WTC11 (cell line): Measurements from ENCODE around the gene DRP2.

Experiments used
- IRF2 ChIP-seq: sonication (generic); formaldehyde crosslinking; IDR thresholded peaks from 2 replicates; pipeline ENCODE4 v1.8.0; 2022; ENCODE audit warnings: low read depth, missing genetic modification reagents, borderline replicate concordance
- NR3C1 ChIP-seq: sonication (generic); formaldehyde crosslinking; conservative IDR thresholded peaks from 2 replicates; pipeline ENCODE4 v1.8.1; 2023; ENCODE audit warnings: low read depth, mild to moderate bottlenecking, missing genetic modification reagents
- TF ChIP-seq, protein P1 (sequence below): fragments of 200-600 bp; IDR thresholded peaks from 2 replicates; pipeline ENCODE4 v1.8.0; 2022; ENCODE audit warnings: antibody characterized with exemption
- TF ChIP-seq, protein P2 (sequence below): sonication (generic); formaldehyde crosslinking; IDR thresholded peaks from 2 replicates; pipeline ENCODE4 v1.8.0; 2022; ENCODE audit warnings: mild to moderate bottlenecking, missing genetic modification reagents

DNA sequence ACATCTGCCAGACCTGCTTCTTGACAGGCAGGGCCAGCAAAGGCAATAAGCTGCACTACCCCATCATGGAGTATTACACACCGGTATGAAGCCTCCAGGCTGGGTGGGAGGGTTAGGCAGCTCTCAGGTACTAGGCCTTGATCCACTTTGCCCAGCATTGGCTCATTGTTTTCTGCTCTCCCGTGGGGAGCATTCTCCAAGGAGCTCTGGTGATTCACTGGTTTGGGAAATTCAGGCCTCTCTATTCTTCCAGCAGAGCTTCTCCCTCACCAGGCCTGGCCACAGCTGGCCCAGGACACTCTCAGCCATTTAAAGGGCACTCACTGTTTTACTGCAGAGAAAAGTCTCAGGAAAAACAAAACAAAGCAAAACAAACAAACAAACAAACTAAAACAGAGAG lies 33.0 kb downstream of the DRP2 start:
- TF ChIP-seq NR3C1 (CRISPR knock-in tag), result no peak
- TF ChIP-seq, protein P1, sequence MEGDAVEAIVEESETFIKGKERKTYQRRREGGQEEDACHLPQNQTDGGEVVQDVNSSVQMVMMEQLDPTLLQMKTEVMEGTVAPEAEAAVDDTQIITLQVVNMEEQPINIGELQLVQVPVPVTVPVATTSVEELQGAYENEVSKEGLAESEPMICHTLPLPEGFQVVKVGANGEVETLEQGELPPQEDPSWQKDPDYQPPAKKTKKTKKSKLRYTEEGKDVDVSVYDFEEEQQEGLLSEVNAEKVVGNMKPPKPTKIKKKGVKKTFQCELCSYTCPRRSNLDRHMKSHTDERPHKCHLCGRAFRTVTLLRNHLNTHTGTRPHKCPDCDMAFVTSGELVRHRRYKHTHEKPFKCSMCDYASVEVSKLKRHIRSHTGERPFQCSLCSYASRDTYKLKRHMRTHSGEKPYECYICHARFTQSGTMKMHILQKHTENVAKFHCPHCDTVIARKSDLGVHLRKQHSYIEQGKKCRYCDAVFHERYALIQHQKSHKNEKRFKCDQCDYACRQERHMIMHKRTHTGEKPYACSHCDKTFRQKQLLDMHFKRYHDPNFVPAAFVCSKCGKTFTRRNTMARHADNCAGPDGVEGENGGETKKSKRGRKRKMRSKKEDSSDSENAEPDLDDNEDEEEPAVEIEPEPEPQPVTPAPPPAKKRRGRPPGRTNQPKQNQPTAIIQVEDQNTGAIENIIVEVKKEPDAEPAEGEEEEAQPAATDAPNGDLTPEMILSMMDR, result no peak
- TF ChIP-seq, protein P2, sequence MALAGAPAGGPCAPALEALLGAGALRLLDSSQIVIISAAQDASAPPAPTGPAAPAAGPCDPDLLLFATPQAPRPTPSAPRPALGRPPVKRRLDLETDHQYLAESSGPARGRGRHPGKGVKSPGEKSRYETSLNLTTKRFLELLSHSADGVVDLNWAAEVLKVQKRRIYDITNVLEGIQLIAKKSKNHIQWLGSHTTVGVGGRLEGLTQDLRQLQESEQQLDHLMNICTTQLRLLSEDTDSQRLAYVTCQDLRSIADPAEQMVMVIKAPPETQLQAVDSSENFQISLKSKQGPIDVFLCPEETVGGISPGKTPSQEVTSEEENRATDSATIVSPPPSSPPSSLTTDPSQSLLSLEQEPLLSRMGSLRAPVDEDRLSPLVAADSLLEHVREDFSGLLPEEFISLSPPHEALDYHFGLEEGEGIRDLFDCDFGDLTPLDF, result no peak
- no peak for TF ChIP-seq IRF2 (CRISPR knock-in tag)
